GM23248 (cell line): ENCODE measurements around the gene SLC22A3. TPM values are rescaled to one million over a fixed set of nuclear protein-coding genes. Genes with fewer than 3 reads are reported as not detected.

Source experiments
- DNase-seq: peaks from one replicate; pipeline ENCODE4 v3.0.0-alpha.2; 2015
- H2AFZ ChIP-seq: fragments of 200-600 bp; sonication (generic); 2 replicates; pipeline ENCODE4 v1.6.1; 2016; ENCODE audit warnings: antibody characterized with exemption
- H3F3A ChIP-seq: fragments of 200-600 bp; sonication (generic); 2 replicates; pipeline ENCODE4 v1.6.1; 2016; ENCODE audit warnings: mild to moderate bottlenecking, antibody characterized with exemption, mixed run types; ENCODE audit not compliant: insufficient read depth
- H3K27ac ChIP-seq: fragments of 200-600 bp; sonication (generic); 2 replicates; pipeline ENCODE4 v1.5.1; 2016; ENCODE audit warnings: mild to moderate bottlenecking
- H3K27me3 ChIP-seq: fragments of 200-600 bp; sonication (generic); replicated peaks from 2 replicates; pipeline ENCODE4 v1.6.1; 2016; ENCODE audit warnings: mild to moderate bottlenecking; ENCODE audit not compliant: insufficient read depth
- H3K36me3 ChIP-seq: fragments of 200-600 bp; sonication (generic); 2 replicates; pipeline ENCODE4 v1.6.1; 2016; ENCODE audit warnings: low read depth, mild to moderate bottlenecking
- H3K4me1 ChIP-seq: fragments of 200-600 bp; sonication (generic); 2 replicates; pipeline ENCODE4 v1.6.1; 2016; ENCODE audit warnings: mild to moderate bottlenecking; ENCODE audit not compliant: insufficient read depth
- H3K4me2 ChIP-seq: fragments of 200-600 bp; sonication (generic); one replicate; pipeline ENCODE4 v1.6.1; 2016; ENCODE audit warnings: mild to moderate bottlenecking; ENCODE audit not compliant: unreplicated experiment
- H3K4me3 ChIP-seq: fragments of 200-600 bp; sonication (generic); 2 replicates; pipeline ENCODE4 v1.5.1; 2016; ENCODE audit warnings: mild to moderate bottlenecking
- H3K79me2 ChIP-seq: fragments of 200-600 bp; sonication (generic); 2 replicates; pipeline ENCODE4 v1.6.1; 2016; ENCODE audit warnings: mild to moderate bottlenecking; ENCODE audit not compliant: insufficient read depth
- H3K9ac ChIP-seq: fragments of 200-600 bp; sonication (generic); 2 replicates; pipeline ENCODE4 v1.6.1; 2016; ENCODE audit warnings: mild to moderate bottlenecking
- H3K9me2 ChIP-seq: fragments of 200-600 bp; sonication (generic); 2 replicates; pipeline ENCODE4 v1.6.1; 2016; ENCODE audit warnings: mixed run types, mild to moderate bottlenecking, moderate library complexity; ENCODE audit not compliant: insufficient read depth
- H3K9me3 ChIP-seq: fragments of 200-600 bp; sonication (generic); one replicate; pipeline ENCODE4 v1.6.1; 2017; ENCODE audit warnings: low read depth
- H4K20me1 ChIP-seq: fragments of 200-600 bp; sonication (generic); 2 replicates; pipeline ENCODE4 v1.6.0; 2016; ENCODE audit not compliant: insufficient read depth
- EZH2 ChIP-seq: fragments of 200-600 bp; sonication (generic); IDR thresholded peaks from 2 replicates; pipeline ENCODE4 v1.6.1; 2018; ENCODE audit warnings: antibody characterized with exemption, mild to moderate bottlenecking; ENCODE audit not compliant: insufficient read depth, poor library complexity, severe bottlenecking
- EZH2phosphoT487 ChIP-seq: fragments of 200-600 bp; sonication (generic); IDR thresholded peaks from 2 replicates; pipeline ENCODE4 v1.6.1; 2018; ENCODE audit warnings: antibody characterized with exemption, moderate library complexity, mild to moderate bottlenecking, low read depth; ENCODE audit not compliant: insufficient read depth
- WGBS, 2 experiments: methylation state at CpG; one replicate each; pipeline ENCODE4 v1.1.6; 2015 to 2017; ENCODE audit warnings: low lambda C conversion rate in 2 of 2, low coverage in 1 of 2; ENCODE audit errors: missing lambda C conversion rate in 2 of 2; 5-methylcytosine and 5-hydroxymethylcytosine counted together
- in situ Hi-C: fragments of 300-500 bp; cut with MboI; formaldehyde crosslinking; loops from 2 replicates; pipeline ENCODE4 v1.15.0; 2020
- polyA plus RNA-seq: library from polyadenylated mRNA; unstranded; fragments of >200 nt; fragmentation: Nextera tagmentation; extraction: Ambion mirVana; gene quantifications from 2 replicates; pipeline ENCODE4 v1.2.1, GENCODE V29; 2016
- total RNA-seq: library from RNA; depleted of rRNA; stranded (reverse); fragments of >200 nt; shearing (Covaris generic); gene quantifications from 2 replicates; pipeline ENCODE4 v1.2.3, GENCODE V29; 2014; rRNA removed

Gene SLC22A3
- total and polyA plus RNA-seq, 2 experiments from 2014 or later: not detected

- no peak overlapping the region for H2AFZ ChIP-seq
- in situ Hi-C loops: no loop called here
- TF ChIP-seq EZH2: no peak
- TF ChIP-seq EZH2phosphoT487: no peak
Measured at GRCh38 chr6:160489091-160489490, 140.9 kb downstream of the SLC22A3 start.

DNA sequence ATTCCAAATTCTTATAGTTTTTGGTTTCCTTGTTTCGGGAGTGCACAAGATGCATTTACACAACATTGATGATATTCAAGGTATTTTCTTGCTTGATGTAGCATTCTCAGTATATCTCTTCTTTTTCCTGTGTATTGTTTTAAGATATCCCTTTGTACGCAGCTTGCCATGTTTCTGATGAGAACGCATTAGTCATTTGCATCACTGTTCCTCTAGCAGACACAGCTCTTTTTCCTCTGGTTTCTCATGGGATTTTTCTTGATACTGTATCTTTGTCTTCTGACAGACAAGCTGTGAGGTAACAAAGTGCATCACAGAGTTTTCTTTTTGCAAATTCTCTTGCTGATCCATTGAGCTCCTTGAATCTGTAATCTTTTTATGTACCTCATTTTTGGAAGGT lies 146.4 kb downstream of the SLC22A3 start:
- no peak for DNase-seq
- Histone ChIP-seq H3K27me3 (no peaks in the 10 kb centered on the region), H3K4me2 (no peak overlapping the region), H3K4me1 (no peaks in the 10 kb centered on the region), H3F3A (no peaks in the 10 kb centered on the region), H2AFZ (no peak overlapping the region), H3K79me2 (no peaks in the 10 kb centered on the region), H3K36me3 (no peaks in the 10 kb centered on the region), H4K20me1 (no peaks in the 10 kb centered on the region), H3K4me3 (no peak overlapping the region), H3K9me3 (no peaks in the 10 kb centered on the region), H3K9ac (no peak overlapping the region), H3K27ac (no peak overlapping the region), H3K9me2 (no peaks in the 10 kb centered on the region)
- in situ Hi-C loops: no loop called here
- 89 to 91% methylated on average over 3 of the region's 3 CpGs for WGBS, 2 experiments
- TF ChIP-seq EZH2 (no peak), EZH2phosphoT487 (no peak)

More at GRCh38 chr6:160489091-160489490, 140.9 kb downstream of the SLC22A3 start:
- WGBS, 2 experiments: 93 to 94% methylated on average over 1 of the region's 1 CpG
- Histone ChIP-seq H3K4me2 (no peak overlapping the region), H3K4me1 (no peaks in the 10 kb centered on the region), H3K9ac (no peak overlapping the region), H3K9me3 (no peaks in the 10 kb centered on the region), H3F3A (no peaks in the 10 kb centered on the region), H3K27me3 (no peaks in the 10 kb centered on the region), H4K20me1 (no peaks in the 10 kb centered on the region), H3K4me3 (no peak overlapping the region), H3K27ac (no peak overlapping the region), H3K9me2 (no peaks in the 10 kb centered on the region), H3K36me3 (no peaks in the 10 kb centered on the region), H3K79me2 (no peaks in the 10 kb centered on the region)
- no peak for DNase-seq

DNA sequence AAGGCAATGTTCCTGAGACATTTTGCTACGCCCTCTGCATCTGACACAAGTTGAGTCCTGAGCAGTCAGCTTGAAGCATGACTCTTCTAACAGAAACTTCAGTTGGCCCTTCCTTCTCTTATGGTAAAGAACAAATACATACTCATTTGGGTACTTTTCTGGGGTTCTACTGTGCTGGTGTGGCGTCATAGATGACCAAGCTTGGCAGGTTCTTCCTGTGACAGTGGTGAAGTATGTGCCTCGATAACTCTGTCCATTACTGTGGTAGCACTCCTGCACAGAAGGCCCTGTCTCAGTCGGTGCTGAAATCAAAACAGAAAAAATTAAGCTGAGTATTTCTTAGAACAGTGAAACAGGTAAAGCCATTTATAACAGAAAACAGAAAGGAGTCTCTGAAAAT lies 152.5 kb downstream of the SLC22A3 start:
- Histone ChIP-seq H3K27ac (no peak overlapping the region), H4K20me1 (no peaks in the 10 kb centered on the region), H2AFZ (no peak overlapping the region), H3K27me3 (no peaks in the 10 kb centered on the region), H3K79me2 (no peaks in the 10 kb centered on the region), H3K9ac (no peak overlapping the region), H3K4me2 (no peak overlapping the region), H3F3A (no peaks in the 10 kb centered on the region), H3K4me3 (no peak overlapping the region), H3K9me2 (no peaks in the 10 kb centered on the region), H3K4me1 (no peaks in the 10 kb centered on the region), H3K9me3 (no peaks in the 10 kb centered on the region), H3K36me3 (no peaks in the 10 kb centered on the region)
- 72 to 77% methylated on average over 4 of the region's 4 CpGs for WGBS, 2 experiments
- TF ChIP-seq EZH2phosphoT487: no peak
- TF ChIP-seq EZH2: no peak
- DNase-seq: no peak
- in situ Hi-C loops: loop anchor here (25.0 kb wide), 1 partner anchor 862 kb away; no protein-coding TSS in a partner anchor

Other genes with a start within 250 kb of the SLC22A3 start
- not detected in 2 replicates for gene SLC22A1, start 226.6 kb upstream of the SLC22A3 start, total RNA-seq
- not detected in 2 replicates for gene SLC22A1, start 226.6 kb upstream of the SLC22A3 start, polyA plus RNA-seq
- gene SLC22A2, start 89.6 kb upstream of the SLC22A3 start, total RNA-seq: not detected in 2 replicates
- gene SLC22A2, start 89.6 kb upstream of the SLC22A3 start, polyA plus RNA-seq: not detected in 2 replicates